Activated T-cell treated with anti-CD3 and anti-CD28 coated beads, Interleukin-2, amount 50 U/mL, for 72 hours (primary cell): ENCODE measurements around the gene SMIM17. TPM values are rescaled to one million over a fixed set of nuclear protein-coding genes. Genes with fewer than 3 reads are reported as not detected.
A peak's percentile ranks its signal among the peaks of the same experiment; 100 is the strongest.
"Not testable (repeated sequence)": the region's sequence is repeated elsewhere in the genome, so short reads cannot be mapped to it uniquely, and the experiment has no call there.

Source experiments
- ATAC-seq, 2 donors: fragments of 150-1000 bp; cut with Tn5 transposase; replicated peaks in 1 of 2; 2 replicates each; pipeline ENCODE4 v1.10.0; 2021; ENCODE audit warnings: moderate library complexity in 2 of 2, mild to moderate bottlenecking in 1 of 2
- DNase-seq, 2 donors: peaks; one replicate each; pipeline ENCODE4 v3.0.0; 2021 to 2022; ENCODE audit warnings: mixed read lengths in 1 of 2
- H3K27ac Mint-ChIP-seq: one replicate; pipeline ENCODE4 v1.8.0; 2022; ENCODE audit warnings: mild to moderate bottlenecking, moderate library complexity, mixed read lengths
- H3K27me3 Mint-ChIP-seq: one replicate; pipeline ENCODE4 v1.8.0; 2022; ENCODE audit warnings: low read depth, mixed read lengths
- H3K36me3 Mint-ChIP-seq, 2 donors: one replicate each; pipeline ENCODE4 v1.8.0; 2022; ENCODE audit warnings: mixed read lengths in 2 of 2, mild to moderate bottlenecking in 1 of 2; ENCODE audit not compliant: insufficient read depth in 2 of 2
- H3K4me1 Mint-ChIP-seq: one replicate; pipeline ENCODE4 v1.8.0; 2022; ENCODE audit warnings: low read depth, mixed read lengths
- H3K4me3 Mint-ChIP-seq, 2 donors: one replicate each; pipeline ENCODE4 v1.8.0; 2022; ENCODE audit warnings: mild to moderate bottlenecking in 2 of 2, mixed read lengths in 2 of 2, moderate library complexity in 2 of 2
- H3K9me3 Mint-ChIP-seq, 2 donors: one replicate each; pipeline ENCODE4 v1.8.0; 2022; ENCODE audit warnings: mixed read lengths in 2 of 2
- total RNA-seq, 2 donors: library from RNA; stranded (reverse); gene quantifications; one replicate each; pipeline ENCODE4 v1.2.3, GENCODE V29; 2022

The SMIM17 gene
- total RNA-seq, 2 donors from 2014 or later, result 0.35 to 0.36 TPM

GRCh38 chr19:56667311-56667870 is 24.4 kb downstream of the SMIM17 start:
- Mint-ChIP-seq H3K27me3 (no peaks in the 10 kb centered on the region), H3K4me3 (no peak overlapping the region), H3K27ac (no peak overlapping the region), H3K4me1 (no peaks in the 10 kb centered on the region), H3K9me3 (peaks cover 8 to 9% of the 10 kb centered on the region in 2 donors), H3K36me3 (peaks cover 13 to 30% of the 10 kb centered on the region in 2 donors)
- ATAC-seq (no peak), DNase-seq (no peak)

GRCh38 chr19:56668676-56669075 is 25.7 kb downstream of the SMIM17 start:
- Mint-ChIP-seq H3K4me3 (no peak overlapping the region), H3K27ac (no peak overlapping the region), H3K27me3 (no peaks in the 10 kb centered on the region), H3K9me3 (peaks cover 8% of the 10 kb centered on the region in 2 donors), H3K4me1 (no peaks in the 10 kb centered on the region), H3K36me3 (peaks cover 10 to 23% of the 10 kb centered on the region in 2 donors)
- ATAC-seq, result no peak
- no peak for DNase-seq

GRCh38 chr19:56670401-56670960 is 27.5 kb downstream of the SMIM17 start:
- Mint-ChIP-seq H3K9me3 (peaks cover 8% of the 10 kb centered on the region in 2 donors), H3K27ac (no peak overlapping the region), H3K4me1 (no peaks in the 10 kb centered on the region), H3K36me3 (peaks cover 10 to 17% of the 10 kb centered on the region in 2 donors), H3K4me3 (peak overlapping the region; percentile 55 to 93), H3K27me3 (no peaks in the 10 kb centered on the region)
- DNase-seq (no peak), ATAC-seq (no peak)

GRCh38 chr19:56670961-56671612 is 28.1 kb downstream of the SMIM17 start:
- H3K4me3 Mint-ChIP-seq, result peak overlapping the region; percentile 79 to 93
- H3K4me1 Mint-ChIP-seq, result no peaks in the 10 kb centered on the region
- peaks cover 8 to 9% of the 10 kb centered on the region in 2 donors for H3K9me3 Mint-ChIP-seq
- no peak overlapping the region for H3K27ac Mint-ChIP-seq
- no peaks in the 10 kb centered on the region for H3K27me3 Mint-ChIP-seq
- ATAC-seq (no peak), DNase-seq (no peak)
- H3K36me3 Mint-ChIP-seq, result peaks cover 10 to 15% of the 10 kb centered on the region in 2 donors

GRCh38 chr19:56671613-56671994 is 28.6 kb downstream of the SMIM17 start, which contains the start of gene ZNF835:
Gene ZNF835, minus strand, starts transcription at chr19:56671757. Its CDS starts 6,559 bp downstream, at chr19:56665198.
- Mint-ChIP-seq H3K27ac (no peak within 1 kb of the TSS), H3K4me1 (no peaks in the 10 kb centered on the region), H3K4me3 (peak within 1 kb of the TSS; percentile 79 to 93), H3K27me3 (no peaks in the 10 kb centered on the region), H3K9me3 (peaks cover 9 to 10% of the 10 kb centered on the region in 2 donors), H3K36me3 (peaks cover 13 to 15% of the 10 kb centered on the region in 2 donors)
- DNase-seq (peak; percentile 75 to 86), ATAC-seq (peak; percentile 88 to 93)

- H3K4me3 Mint-ChIP-seq, result peak overlapping the region in 1 of 2 donors; percentile 1
- peaks cover 14 to 18% of the 10 kb centered on the region in 2 donors for H3K36me3 Mint-ChIP-seq
- H3K27me3 Mint-ChIP-seq, H3K4me1 Mint-ChIP-seq, H3K27ac Mint-ChIP-seq, DNase-seq, ATAC-seq: not testable (repeated sequence)
- peaks cover 9 to 12% of the 10 kb centered on the region in 2 donors for H3K9me3 Mint-ChIP-seq
Observed at GRCh38 chr19:56672610-56673009, 29.7 kb downstream of the SMIM17 start.

- Mint-ChIP-seq H3K9me3 (peaks cover 8 to 13% of the 10 kb centered on the region in 2 donors), H3K4me1 (no peaks in the 10 kb centered on the region), H3K4me3 (no peak overlapping the region), H3K27me3 (no peaks in the 10 kb centered on the region), H3K36me3 (peaks cover 8 to 12% of the 10 kb centered on the region in 2 donors), H3K27ac (no peak overlapping the region)
- ATAC-seq (no peak), DNase-seq (no peak)
Observed at GRCh38 chr19:56678205-56678604, 35.2 kb downstream of the SMIM17 start.

GRCh38 chr19:56681702-56682101 is 38.7 kb downstream of the SMIM17 start:
- H3K36me3 Mint-ChIP-seq, result peaks cover 6 to 14% of the 10 kb centered on the region in 2 donors
- H3K4me1 Mint-ChIP-seq, result no peaks in the 10 kb centered on the region
- H3K27me3 Mint-ChIP-seq, result no peaks in the 10 kb centered on the region
- H3K27ac Mint-ChIP-seq, result no peak overlapping the region
- H3K4me3 Mint-ChIP-seq, result no peak overlapping the region
- peaks cover 5 to 21% of the 10 kb centered on the region in 2 donors for H3K9me3 Mint-ChIP-seq
- ATAC-seq (no peak), DNase-seq (no peak)

GRCh38 chr19:56683116-56683515 is 40.2 kb downstream of the SMIM17 start:
- ATAC-seq (no peak), DNase-seq (no peak)
- Mint-ChIP-seq H3K27me3 (no peaks in the 10 kb centered on the region), H3K4me1 (no peaks in the 10 kb centered on the region), H3K4me3 (no peak overlapping the region), H3K9me3 (peaks cover 10 to 27% of the 10 kb centered on the region in 2 donors), H3K36me3 (peaks cover 10 to 12% of the 10 kb centered on the region in 2 donors), H3K27ac (no peak overlapping the region)

GRCh38 chr19:56687031-56687430 is 44.1 kb downstream of the SMIM17 start:
- Mint-ChIP-seq H3K4me1 (no peaks in the 10 kb centered on the region), H3K9me3 (peaks cover 9 to 21% of the 10 kb centered on the region in 2 donors), H3K4me3 (no peak overlapping the region), H3K36me3 (peaks cover 6 to 11% of the 10 kb centered on the region in 2 donors), H3K27ac (no peak overlapping the region), H3K27me3 (no peaks in the 10 kb centered on the region)
- DNase-seq (no peak), ATAC-seq (no peak)

- Mint-ChIP-seq H3K36me3 (peaks cover 7 to 16% of the 10 kb centered on the region in 2 donors), H3K27ac (no peak overlapping the region), H3K27me3 (no peaks in the 10 kb centered on the region), H3K4me1 (no peaks in the 10 kb centered on the region), H3K9me3 (peaks cover 21 to 29% of the 10 kb centered on the region in 2 donors), H3K4me3 (no peak overlapping the region)
- no peak for DNase-seq
- no peak for ATAC-seq
Observed at GRCh38 chr19:56689198-56689597, 46.2 kb downstream of the SMIM17 start.

GRCh38 chr19:56690670-56691069 is 47.7 kb downstream of the SMIM17 start:
- H3K36me3 Mint-ChIP-seq, result peaks cover 6 to 15% of the 10 kb centered on the region in 2 donors
- no peak for ATAC-seq
- H3K4me3 Mint-ChIP-seq, result no peak overlapping the region
- no peak for DNase-seq
- no peak overlapping the region for H3K27ac Mint-ChIP-seq
- peaks cover 21 to 22% of the 10 kb centered on the region in 2 donors for H3K9me3 Mint-ChIP-seq
- no peaks in the 10 kb centered on the region for H3K4me1 Mint-ChIP-seq
- H3K27me3 Mint-ChIP-seq, result no peaks in the 10 kb centered on the region

GRCh38 chr19:56692206-56692895 is 49.4 kb downstream of the SMIM17 start:
- H3K36me3 Mint-ChIP-seq, result peaks cover 6 to 10% of the 10 kb centered on the region in 2 donors
- H3K27me3 Mint-ChIP-seq, result no peaks in the 10 kb centered on the region
- DNase-seq (no peak), ATAC-seq (no peak)
- H3K9me3 Mint-ChIP-seq, result peaks cover 14 to 17% of the 10 kb centered on the region in 2 donors
- H3K4me3 Mint-ChIP-seq, result no peak overlapping the region
- no peaks in the 10 kb centered on the region for H3K4me1 Mint-ChIP-seq
- no peak overlapping the region for H3K27ac Mint-ChIP-seq
